Kidney tubule cell (primary cell): ENCODE data around the gene SSH3.

Source experiments
- DNase-seq: peaks from one replicate; pipeline ENCODE4 v3.0.0-alpha.2; 2018; ENCODE audit warnings: low spot score

SSH3 gene

DNA sequence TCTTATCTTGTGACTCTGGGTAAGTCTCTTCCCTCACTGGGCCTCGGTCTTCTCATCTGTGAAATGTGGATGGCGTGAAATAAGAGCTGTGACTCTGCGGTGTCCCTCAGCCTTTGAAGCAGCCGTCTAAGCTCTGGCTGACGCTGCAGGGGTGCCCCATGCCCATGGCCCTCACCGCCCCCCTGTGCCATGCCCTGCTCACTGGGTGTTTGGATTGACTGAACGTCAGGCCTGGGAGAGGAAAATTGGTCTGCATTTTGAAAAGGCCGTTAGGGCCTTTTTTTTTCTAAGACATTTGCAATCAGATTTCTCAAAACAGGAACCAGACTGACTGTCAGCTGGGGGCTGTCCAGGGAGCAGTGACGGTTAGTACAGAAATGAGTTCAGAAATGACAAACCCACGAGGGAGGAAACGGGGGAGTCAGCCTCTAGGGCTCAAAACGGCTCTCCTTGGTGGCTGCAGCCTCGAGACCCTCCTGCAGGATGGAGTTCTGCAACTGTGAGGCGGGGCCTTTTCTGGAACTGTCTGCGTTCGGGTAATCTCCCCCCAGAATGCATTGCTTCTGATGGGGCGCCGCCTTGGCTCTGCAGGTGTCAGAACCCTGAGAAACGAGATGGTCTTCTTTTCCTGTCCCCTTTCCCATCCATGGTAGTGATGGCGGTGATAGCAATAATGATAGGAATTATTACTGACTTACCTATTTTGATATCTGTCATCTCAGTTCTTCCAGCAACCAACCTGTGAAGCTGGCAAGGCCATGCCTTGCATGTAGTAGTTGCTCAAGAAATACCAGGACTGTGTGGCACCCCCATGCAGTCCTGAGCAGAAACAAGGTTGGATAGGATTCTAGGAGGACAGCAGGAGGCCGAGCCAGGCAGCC lies 35.0 kb upstream of the SSH3 start:
- no peak for DNase-seq

DNA sequence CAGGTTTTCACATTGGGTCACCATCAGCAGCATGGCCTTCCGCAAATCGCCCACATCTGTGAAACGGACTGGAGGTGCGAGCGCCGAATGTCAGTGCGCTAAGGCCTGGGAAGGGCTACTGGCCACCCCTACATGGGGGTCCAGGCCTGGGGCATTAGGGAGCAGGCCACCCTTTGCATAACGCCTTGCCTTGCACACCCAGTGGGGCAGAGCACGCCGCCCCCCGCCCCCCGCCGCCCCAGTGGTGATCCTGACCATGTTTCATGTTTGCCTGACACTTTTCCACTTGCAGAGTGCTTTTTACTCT lies 34.4 kb upstream of the SSH3 start:
- DNase-seq, result no peak

- DNase-seq, result peak; percentile 30
These were observed 33.7 kb upstream of the SSH3 start for GRCh38 chr11:67269401-67270255.

- DNase-seq, result peak; percentile 97
These were observed 32.8 kb upstream of the SSH3 start for GRCh38 chr11:67270256-67271204.

- no peak for DNase-seq
These were observed 32.2 kb upstream of the SSH3 start for GRCh38 chr11:67271205-67271540.

DNA sequence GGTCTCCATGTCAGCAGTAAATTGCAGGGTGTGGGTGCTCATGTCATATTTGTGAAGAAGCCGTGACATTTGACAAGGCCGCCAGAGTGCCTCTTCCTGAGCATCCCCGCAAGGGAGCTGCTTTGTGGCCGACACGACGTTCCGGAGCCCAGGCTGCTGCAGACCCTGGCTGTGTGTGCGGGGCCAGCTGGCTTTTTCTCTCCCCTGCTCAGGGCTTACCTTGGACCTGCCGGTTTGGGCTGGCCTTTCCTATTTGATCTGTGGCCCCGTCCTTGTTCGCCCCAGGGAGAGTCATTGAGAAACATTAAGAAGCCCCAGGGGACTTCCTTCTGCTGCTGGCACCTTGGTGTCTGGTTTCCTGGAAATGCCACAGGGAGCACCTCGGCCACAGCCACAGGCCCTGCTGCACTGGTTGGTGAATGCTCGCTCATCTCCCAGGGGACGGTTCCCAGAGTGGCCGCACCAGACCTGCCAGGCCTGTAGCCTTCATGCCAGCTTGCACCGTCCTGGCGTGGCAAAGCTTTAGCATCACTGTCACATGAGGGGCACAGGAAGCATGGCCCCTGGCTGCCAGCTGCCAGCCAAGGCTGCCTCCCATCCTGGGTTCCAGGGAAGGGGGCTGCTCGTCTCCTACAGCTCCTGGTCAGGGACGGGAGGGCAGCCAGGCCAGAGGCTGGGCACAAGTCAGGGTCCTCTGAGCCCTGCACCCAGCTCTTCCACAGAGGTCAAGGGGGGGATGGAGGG lies 31.6 kb upstream of the SSH3 start:
- DNase-seq, result peak; percentile 48

- DNase-seq, result no peak
These were observed 30.7 kb upstream of the SSH3 start for GRCh38 chr11:67272327-67273259.

DNA sequence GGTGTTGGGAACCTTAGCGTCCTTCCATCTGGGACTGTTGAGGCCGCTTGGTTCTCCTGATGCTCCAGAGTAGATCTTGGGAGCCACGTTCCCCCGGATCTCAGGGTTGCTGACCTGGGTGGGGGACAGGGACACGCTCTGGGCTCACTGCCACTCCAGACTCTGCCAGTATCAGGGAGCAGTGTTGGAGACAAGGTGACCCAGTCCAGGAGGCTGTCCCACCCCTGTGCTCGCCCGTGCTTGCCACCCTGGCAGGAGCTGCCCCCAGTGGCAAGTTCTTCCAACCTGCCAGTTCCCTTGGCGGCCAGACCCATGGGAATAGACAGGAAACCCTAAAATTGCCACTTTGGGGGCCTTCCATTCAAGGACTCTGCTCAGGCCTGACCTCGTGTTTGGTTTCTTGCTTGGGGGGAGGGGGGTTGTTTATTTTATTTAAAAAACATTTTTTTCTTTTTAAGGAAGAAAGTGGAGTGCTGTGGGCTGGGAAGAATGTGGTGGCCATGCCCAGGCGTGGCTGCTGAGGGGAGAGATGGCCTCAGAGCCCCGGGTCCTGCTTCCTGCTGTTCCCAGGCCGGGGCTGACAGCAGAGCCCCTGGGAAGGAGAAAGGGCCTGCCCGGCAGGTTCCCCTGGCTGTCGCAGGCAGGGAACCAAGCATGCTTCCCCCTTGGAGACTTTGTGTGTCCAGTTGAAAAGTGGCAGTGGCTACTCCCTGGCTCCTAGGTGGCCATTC lies 29.9 kb upstream of the SSH3 start:
- DNase-seq, result no peak

GRCh38 chr11:67274768-67275605 lies 28.3 kb upstream of the SSH3 start:
- no peak for DNase-seq

DNA sequence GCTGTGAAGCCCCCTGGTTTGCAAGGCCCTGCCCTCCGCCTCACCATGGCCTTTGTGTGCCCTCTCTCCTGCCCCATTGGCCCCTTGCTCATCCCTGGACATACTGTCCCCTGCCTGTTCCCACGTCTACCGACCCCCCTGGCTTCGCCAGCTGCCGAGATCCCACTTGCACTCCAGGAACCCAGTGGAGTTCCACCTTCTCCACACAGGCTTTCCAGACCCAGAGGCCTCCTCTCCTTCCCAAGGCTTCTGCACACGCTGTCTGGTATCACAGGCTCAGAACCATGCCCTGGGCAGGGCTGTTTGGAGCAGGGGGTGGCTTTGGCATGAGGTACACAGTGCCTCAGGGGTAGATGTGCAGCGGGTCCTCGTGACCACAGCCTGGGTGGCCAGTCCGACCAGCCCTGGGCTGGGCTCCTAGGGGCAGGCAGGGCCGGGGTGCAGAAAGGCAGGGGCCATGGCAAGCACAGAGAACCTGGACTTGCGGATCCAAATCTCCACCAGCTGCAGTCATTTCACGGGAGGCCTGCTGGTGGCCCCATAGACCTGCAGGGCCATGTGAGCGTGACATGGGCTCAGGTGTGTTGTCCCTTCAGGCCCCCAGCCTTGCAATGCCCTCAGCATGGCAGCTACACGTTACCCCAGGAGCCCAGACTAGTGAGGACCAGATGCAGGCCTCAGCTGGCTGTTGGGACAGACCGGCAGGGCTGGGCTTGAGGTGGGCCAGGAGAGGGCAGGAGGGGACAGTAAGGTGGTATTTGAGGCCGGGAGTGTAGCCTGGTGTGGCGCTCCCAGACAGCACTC lies 27.5 kb upstream of the SSH3 start:
- DNase-seq, result no peak

GRCh38 chr11:67276781-67277230 lies 26.5 kb upstream of the SSH3 start:
- no peak for DNase-seq

- DNase-seq, result no peak
These were observed 25.9 kb upstream of the SSH3 start for GRCh38 chr11:67277231-67277961.

GRCh38 chr11:67278135-67278938 lies 25.0 kb upstream of the SSH3 start:
- DNase-seq, result no peak

GRCh38 chr11:67278939-67279588 lies 24.3 kb upstream of the SSH3 start:
- no peak for DNase-seq

DNA sequence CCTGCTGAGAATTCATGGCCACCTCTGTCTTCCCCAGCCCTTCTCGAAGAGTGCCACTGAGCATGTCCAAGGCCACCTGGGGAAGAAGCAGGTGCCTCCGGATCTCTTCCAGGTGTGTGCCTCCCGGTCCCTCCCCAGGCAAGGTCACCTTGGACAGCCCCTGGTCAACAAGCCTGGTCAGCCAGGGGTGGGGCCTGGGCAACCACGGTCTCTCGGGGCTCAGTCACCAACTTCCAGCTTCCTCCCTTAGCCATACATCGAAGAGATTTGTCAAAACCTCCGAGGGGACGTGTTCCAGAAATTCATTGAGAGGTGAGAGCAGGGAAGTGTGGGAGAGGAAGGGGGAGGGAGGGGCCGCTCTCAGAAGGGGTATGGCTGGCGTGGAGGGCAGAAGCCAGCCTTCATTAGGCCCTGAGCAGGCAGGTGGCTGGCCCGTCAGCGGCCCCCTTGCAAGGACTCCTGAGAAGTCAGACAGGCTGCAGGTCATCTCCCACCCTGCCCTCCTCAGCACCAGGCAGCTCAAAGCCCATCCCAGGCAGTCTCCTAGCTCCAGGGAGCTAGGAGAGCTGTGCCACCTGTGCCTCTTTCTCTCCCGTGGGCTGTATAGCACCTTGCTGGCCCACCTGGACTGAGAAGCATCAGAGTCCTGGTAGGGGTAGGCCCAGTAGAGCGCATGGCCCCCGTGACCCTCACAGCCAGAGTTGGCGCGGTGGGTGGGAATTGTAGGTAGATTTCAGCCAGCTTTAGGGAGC lies 23.6 kb upstream of the SSH3 start:
- DNase-seq, result no peak
